Hepatocyte (in vitro differentiated cells): ENCODE measurements around the gene AURKAIP1. TPM values are rescaled to one million over a fixed set of nuclear protein-coding genes. Genes with fewer than 3 reads are reported as not detected.

ENCODE experiments used
- DNase-seq: peaks from one replicate; pipeline ENCODE4 v3.0.0-alpha.2; 2016; ENCODE audit warnings: low spot score
- H2AFZ ChIP-seq: fragments of 200-600 bp; sonication (generic); 2 replicates; pipeline ENCODE4 v1.6.0; 2016; ENCODE audit warnings: antibody characterized with exemption, mild to moderate bottlenecking
- H3K27ac ChIP-seq: fragments of 200-600 bp; sonication (generic); 2 replicates; pipeline ENCODE4 v1.5.1; 2016; ENCODE audit warnings: mild to moderate bottlenecking
- H3K27me3 ChIP-seq: fragments of 200-600 bp; sonication (generic); 2 replicates; pipeline ENCODE4 v1.6.1; 2016
- H3K36me3 ChIP-seq: fragments of 200-600 bp; sonication (generic); replicated peaks from 2 replicates; pipeline ENCODE4 v1.5.1; 2016; ENCODE audit warnings: low read depth; ENCODE audit not compliant: insufficient read depth
- H3K4me1 ChIP-seq: fragments of 200-600 bp; sonication (generic); 2 replicates; pipeline ENCODE4 v1.5.1; 2016; ENCODE audit warnings: mild to moderate bottlenecking, moderate library complexity; ENCODE audit not compliant: insufficient read depth
- H3K4me2 ChIP-seq: fragments of 200-600 bp; sonication (generic); 2 replicates; pipeline ENCODE4 v1.6.0; 2016
- H3K4me3 ChIP-seq: fragments of 200-600 bp; sonication (generic); 2 replicates; pipeline ENCODE4 v1.5.1; 2016; ENCODE audit warnings: mild to moderate bottlenecking
- H3K79me2 ChIP-seq: fragments of 200-600 bp; sonication (generic); 2 replicates; pipeline ENCODE4 v1.6.0; 2017; ENCODE audit warnings: mild to moderate bottlenecking
- H3K9me2 ChIP-seq: fragments of 200-600 bp; sonication (generic); replicated peaks from 2 replicates; pipeline ENCODE4 v1.6.0; 2017; ENCODE audit warnings: mild to moderate bottlenecking; ENCODE audit not compliant: insufficient read depth
- H3K9me3 ChIP-seq: fragments of 200-600 bp; sonication (generic); 2 replicates; pipeline ENCODE4 v1.5.1; 2016; ENCODE audit warnings: low read depth, mild to moderate bottlenecking
- H4K20me1 ChIP-seq: fragments of 200-600 bp; sonication (generic); 2 replicates; pipeline ENCODE4 v1.6.0; 2016; ENCODE audit warnings: mild to moderate bottlenecking; ENCODE audit not compliant: insufficient read depth, poor library complexity, severe bottlenecking
- EZH2 ChIP-seq: fragments of 200-600 bp; sonication (generic); IDR thresholded peaks from 2 replicates; pipeline ENCODE4 v1.6.1; 2016; ENCODE audit warnings: antibody characterized with exemption, mild to moderate bottlenecking, borderline replicate concordance
- EZH2phosphoT487 ChIP-seq: fragments of 200-600 bp; sonication (generic); IDR thresholded peaks from one replicate; pipeline ENCODE4 v1.6.1; 2018; ENCODE audit warnings: antibody characterized with exemption, mild to moderate bottlenecking, low read depth, moderate library complexity; ENCODE audit not compliant: unreplicated experiment, severe bottlenecking
- WGBS: methylation state at CpG from one replicate; pipeline ENCODE4 v1.1.6; 2016; ENCODE audit warnings: low lambda C conversion rate; ENCODE audit errors: missing lambda C conversion rate; 5-methylcytosine and 5-hydroxymethylcytosine counted together
- polyA plus RNA-seq: library from polyadenylated mRNA; unstranded; fragments of >200 nt; fragmentation: Nextera tagmentation; extraction: Ambion mirVana; gene quantifications from 2 replicates; pipeline ENCODE4 v1.2.1, GENCODE V29; 2016
- total RNA-seq: library from RNA; depleted of rRNA; stranded (reverse); fragments of >200 nt; gene quantifications from 2 replicates; pipeline ENCODE4 v1.2.3, GENCODE V29; 2014
- TF ChIP-seq, protein P1 (sequence below): fragments of 200-600 bp; sonication (generic); IDR thresholded peaks from 2 replicates; pipeline ENCODE4 v1.5.1; 2016; ENCODE audit warnings: antibody characterized with exemption, mild to moderate bottlenecking; ENCODE audit not compliant: poor library complexity

AURKAIP1 gene
- total and polyA plus RNA-seq, 2 experiments from 2014 or later, result 92.9 to 238 TPM

DNA sequence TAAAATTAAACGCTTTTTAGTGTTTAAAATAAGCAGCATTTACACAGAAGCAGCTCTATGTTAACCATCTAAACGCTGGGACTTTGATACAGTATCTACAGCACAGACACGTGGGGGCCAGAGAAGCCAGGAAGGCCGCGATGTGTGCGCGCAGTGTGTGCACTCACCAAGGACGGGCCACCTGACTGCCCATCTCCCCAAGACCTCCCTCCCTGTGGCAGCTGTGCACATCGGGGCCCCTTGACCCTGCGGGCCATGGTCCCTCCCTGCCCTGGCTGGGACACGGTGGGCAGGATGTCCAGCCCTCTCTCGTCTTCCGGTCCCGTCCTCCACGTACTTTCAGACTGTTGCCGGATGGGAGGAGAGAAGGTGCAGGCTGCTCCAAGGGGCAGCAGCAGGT lies 39.7 kb downstream of the AURKAIP1 start:
- no peaks in the 10 kb centered on the region for H3K9me3 ChIP-seq
- no peak overlapping the region for H3K27ac ChIP-seq
- no peak overlapping the region for H3K4me3 ChIP-seq
- peaks cover 13% of the 10 kb centered on the region for H3K4me1 ChIP-seq
- H3K9me2 ChIP-seq, result no peaks in the 10 kb centered on the region
- WGBS, result 85% methylated on average over 16 of the region's 16 CpGs
- H3K79me2 ChIP-seq, result no peaks in the 10 kb centered on the region
- no peaks in the 10 kb centered on the region for H3K27me3 ChIP-seq
- H3K4me2 ChIP-seq, result no peak overlapping the region
- H3K36me3 ChIP-seq, result no peaks in the 10 kb centered on the region
- no peak overlapping the region for H2AFZ ChIP-seq
- H4K20me1 ChIP-seq, result no peaks in the 10 kb centered on the region
- DNase-seq, result no peak
- no peak for TF ChIP-seq EZH2phosphoT487
- TF ChIP-seq, protein P1, sequence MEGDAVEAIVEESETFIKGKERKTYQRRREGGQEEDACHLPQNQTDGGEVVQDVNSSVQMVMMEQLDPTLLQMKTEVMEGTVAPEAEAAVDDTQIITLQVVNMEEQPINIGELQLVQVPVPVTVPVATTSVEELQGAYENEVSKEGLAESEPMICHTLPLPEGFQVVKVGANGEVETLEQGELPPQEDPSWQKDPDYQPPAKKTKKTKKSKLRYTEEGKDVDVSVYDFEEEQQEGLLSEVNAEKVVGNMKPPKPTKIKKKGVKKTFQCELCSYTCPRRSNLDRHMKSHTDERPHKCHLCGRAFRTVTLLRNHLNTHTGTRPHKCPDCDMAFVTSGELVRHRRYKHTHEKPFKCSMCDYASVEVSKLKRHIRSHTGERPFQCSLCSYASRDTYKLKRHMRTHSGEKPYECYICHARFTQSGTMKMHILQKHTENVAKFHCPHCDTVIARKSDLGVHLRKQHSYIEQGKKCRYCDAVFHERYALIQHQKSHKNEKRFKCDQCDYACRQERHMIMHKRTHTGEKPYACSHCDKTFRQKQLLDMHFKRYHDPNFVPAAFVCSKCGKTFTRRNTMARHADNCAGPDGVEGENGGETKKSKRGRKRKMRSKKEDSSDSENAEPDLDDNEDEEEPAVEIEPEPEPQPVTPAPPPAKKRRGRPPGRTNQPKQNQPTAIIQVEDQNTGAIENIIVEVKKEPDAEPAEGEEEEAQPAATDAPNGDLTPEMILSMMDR, result no peak
- TF ChIP-seq EZH2, result no peak

DNA sequence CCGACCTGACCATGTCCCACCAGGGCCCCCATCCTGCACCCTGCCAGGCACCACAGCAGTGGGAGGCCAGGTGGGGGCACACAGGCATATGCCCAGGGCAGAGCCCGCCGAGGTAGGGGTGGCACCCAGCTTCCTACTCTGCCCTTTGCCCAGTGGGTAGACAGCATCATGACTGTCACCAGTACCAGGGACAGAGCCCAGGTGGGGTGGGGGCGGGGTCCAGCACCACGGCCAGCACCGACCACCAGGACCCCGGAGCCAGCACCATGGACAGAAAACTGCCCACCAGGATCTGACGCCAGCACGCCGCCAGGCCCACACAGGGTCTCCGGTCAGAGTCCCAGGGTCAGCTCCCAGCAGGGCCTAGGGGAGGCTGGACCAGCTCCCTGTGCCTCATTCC lies 40.2 kb downstream of the AURKAIP1 start:
- 54% methylated on average over 11 of the region's 11 CpGs for WGBS
- no peak overlapping the region for H2AFZ ChIP-seq
- no peaks in the 10 kb centered on the region for H3K36me3 ChIP-seq
- H4K20me1 ChIP-seq, result no peaks in the 10 kb centered on the region
- H3K4me1 ChIP-seq, result peaks cover 15% of the 10 kb centered on the region
- no peak for TF ChIP-seq EZH2phosphoT487
- TF ChIP-seq, protein P1, result no peak
- TF ChIP-seq EZH2, result no peak
- no peak overlapping the region for H3K27ac ChIP-seq
- H3K9me2 ChIP-seq, result no peaks in the 10 kb centered on the region
- H3K4me2 ChIP-seq, result no peak overlapping the region
- no peak for DNase-seq
- H3K27me3 ChIP-seq, result no peaks in the 10 kb centered on the region
- H3K4me3 ChIP-seq, result no peak overlapping the region
- H3K9me3 ChIP-seq, result no peaks in the 10 kb centered on the region
- H3K79me2 ChIP-seq, result no peaks in the 10 kb centered on the region

DNA sequence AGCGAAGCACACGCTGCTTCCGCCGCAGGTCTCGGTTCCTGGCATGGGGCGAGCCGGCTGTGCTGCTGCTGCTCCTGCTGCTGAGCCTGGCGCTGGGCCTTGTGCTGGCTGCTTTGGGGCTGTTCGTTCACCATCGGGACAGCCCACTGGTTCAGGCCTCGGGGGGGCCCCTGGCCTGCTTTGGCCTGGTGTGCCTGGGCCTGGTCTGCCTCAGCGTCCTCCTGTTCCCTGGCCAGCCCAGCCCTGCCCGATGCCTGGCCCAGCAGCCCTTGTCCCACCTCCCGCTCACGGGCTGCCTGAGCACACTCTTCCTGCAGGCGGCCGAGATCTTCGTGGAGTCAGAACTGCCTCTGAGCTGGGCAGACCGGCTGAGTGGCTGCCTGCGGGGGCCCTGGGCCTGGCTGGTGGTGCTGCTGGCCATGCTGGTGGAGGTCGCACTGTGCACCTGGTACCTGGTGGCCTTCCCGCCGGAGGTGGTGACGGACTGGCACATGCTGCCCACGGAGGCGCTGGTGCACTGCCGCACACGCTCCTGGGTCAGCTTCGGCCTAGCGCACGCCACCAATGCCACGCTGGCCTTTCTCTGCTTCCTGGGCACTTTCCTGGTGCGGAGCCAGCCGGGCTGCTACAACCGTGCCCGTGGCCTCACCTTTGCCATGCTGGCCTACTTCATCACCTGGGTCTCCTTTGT lies 41.3 kb downstream of the AURKAIP1 start:
- no peaks in the 10 kb centered on the region for H3K9me3 ChIP-seq
- no peaks in the 10 kb centered on the region for H3K79me2 ChIP-seq
- DNase-seq, result no peak
- H2AFZ ChIP-seq, result no peak overlapping the region
- 93% methylated on average over 24 of the region's 36 CpGs for WGBS
- H4K20me1 ChIP-seq, result no peaks in the 10 kb centered on the region
- H3K4me3 ChIP-seq, result no peak overlapping the region
- no peak overlapping the region for H3K4me2 ChIP-seq
- H3K36me3 ChIP-seq, result no peaks in the 10 kb centered on the region
- H3K27ac ChIP-seq, result no peak overlapping the region
- H3K27me3 ChIP-seq, result no peaks in the 10 kb centered on the region
- TF ChIP-seq, protein P1, result no peak
- TF ChIP-seq EZH2phosphoT487 (no peak), EZH2 (no peak)
- peaks cover 15% of the 10 kb centered on the region for H3K4me1 ChIP-seq
- H3K9me2 ChIP-seq, result no peaks in the 10 kb centered on the region
